GM19463 (cell line): ENCODE results near the gene LRFN3.

Experiments
- ATAC-seq: cut with Tn5 transposase; IDR thresholded peaks from one replicate; pipeline ENCODE4 v1.9.1; 2021; ENCODE audit warnings: mild to moderate bottlenecking, moderate library complexity; ENCODE audit not compliant: unreplicated experiment

LRFN3 gene

GRCh38 chr19:35993923-35994598, 57.9 kb downstream of the LRFN3 start:
- ATAC-seq, result no peak
